ENCODE results near the gene TRPM8.

DNA sequence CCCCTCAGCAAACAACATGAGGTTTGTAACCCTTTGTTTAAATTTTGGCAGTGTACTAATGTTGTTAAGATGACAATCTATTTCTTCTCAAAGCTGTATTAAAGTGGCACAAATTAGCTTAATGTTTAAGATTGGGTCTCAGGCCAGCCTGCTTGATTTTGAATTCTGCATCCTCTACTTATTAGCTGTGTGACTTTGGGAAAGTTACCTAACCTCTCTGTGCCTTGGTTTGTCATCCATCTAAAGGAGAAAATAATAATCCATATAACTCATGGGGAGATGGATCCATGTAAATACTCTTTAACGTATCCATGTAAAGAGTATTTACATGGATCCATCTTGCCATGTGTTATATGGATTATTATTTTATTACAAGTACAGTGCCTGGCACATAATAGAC, 2.1 kb downstream of the TRPM8 start:
- TF ChIP-seq EZH2 (IDR thresholded peaks at IDR 0.05) (no peak), POLR2AphosphoS5 (IDR thresholded peaks at IDR 0.05; ENCODE audit: borderline replicate concordance, low read depth, low read length) (no peak), FOXP2 (optimal IDR thresholded peaks at IDR 0.05; ENCODE audit: control extremely low read depth, extremely low read length, insufficient read depth) (no peak)
